Adipocyte (in vitro differentiated cells): ENCODE results near the gene C22orf39.

Experiments
- DNase-seq: peaks from one replicate; pipeline ENCODE4 v3.0.0-alpha.2; 2015; ENCODE audit warnings: low read depth
- H3K27me3 ChIP-seq: replicated peaks from 2 replicates; pipeline ENCODE4 v1.7.0; 2013; ENCODE audit warnings: mild to moderate bottlenecking, low read length, moderate library complexity; ENCODE audit not compliant: control insufficient read depth, insufficient read depth
- H3K36me3 ChIP-seq: 2 replicates; pipeline ENCODE4 v1.7.0; 2013; ENCODE audit warnings: low read length, mild to moderate bottlenecking, moderate library complexity; ENCODE audit not compliant: control insufficient read depth, insufficient read depth, severe bottlenecking
- H3K4me1 ChIP-seq: 2 replicates; pipeline ENCODE4 v1.7.0; 2013; ENCODE audit warnings: mild to moderate bottlenecking, low read length, moderate library complexity; ENCODE audit not compliant: control insufficient read depth, insufficient read depth
- H3K4me3 ChIP-seq: 2 replicates; pipeline ENCODE4 v1.7.0; 2013; ENCODE audit warnings: mild to moderate bottlenecking, low read length, moderate library complexity
- H3K9ac ChIP-seq: 2 replicates; pipeline ENCODE4 v1.7.0; 2013; ENCODE audit warnings: mild to moderate bottlenecking, low read length, moderate library complexity
- H3K9me3 ChIP-seq: 2 replicates; pipeline ENCODE4 v1.7.0; 2013; ENCODE audit warnings: mild to moderate bottlenecking, low read length, moderate library complexity; ENCODE audit not compliant: control insufficient read depth

Gene C22orf39

GRCh38 chr22:19483481-19484244 lies 36.2 kb upstream of the C22orf39 start:
- H3K4me1 ChIP-seq = peaks cover 10% of the 10 kb centered on the region
- H3K4me3 ChIP-seq = no peak overlapping the region
- H3K9me3 ChIP-seq = no peaks in the 10 kb centered on the region
- no peak for DNase-seq
- no peaks in the 10 kb centered on the region for H3K27me3 ChIP-seq
- no peaks in the 10 kb centered on the region for H3K36me3 ChIP-seq
- no peak overlapping the region for H3K9ac ChIP-seq

- H3K9me3 ChIP-seq = no peaks in the 10 kb centered on the region
- DNase-seq = no peak
- H3K27me3 ChIP-seq = no peaks in the 10 kb centered on the region
- peaks cover 20% of the 10 kb centered on the region for H3K4me1 ChIP-seq
- H3K9ac ChIP-seq = no peak overlapping the region
- no peak overlapping the region for H3K4me3 ChIP-seq
- no peaks in the 10 kb centered on the region for H3K36me3 ChIP-seq
Measured at GRCh38 chr22:19482297-19482696, 34.8 kb upstream of the C22orf39 start.

DNA sequence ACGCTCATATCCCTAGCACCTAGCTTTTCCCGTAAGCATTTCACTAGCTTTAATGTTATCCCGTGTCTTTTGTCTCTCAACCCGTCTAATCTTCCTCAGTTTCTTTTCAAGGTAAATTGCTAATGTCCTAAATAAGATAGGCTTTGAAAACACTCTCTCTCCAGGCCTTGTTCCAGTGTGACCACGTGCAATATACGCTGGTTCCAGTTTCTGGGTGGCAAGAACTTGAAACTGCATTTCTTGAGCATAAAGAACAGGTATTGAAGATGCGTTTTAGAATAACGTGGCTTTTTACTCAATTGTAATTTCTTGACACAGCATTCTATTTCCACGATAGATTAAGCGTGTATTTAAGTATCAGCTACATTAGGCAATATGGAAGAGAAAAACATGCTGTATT lies 33.3 kb upstream of the C22orf39 start:
- Histone ChIP-seq H3K27me3 (no peaks in the 10 kb centered on the region), H3K9ac (no peak overlapping the region), H3K4me1 (peaks cover 29% of the 10 kb centered on the region), H3K36me3 (peaks cover 3% of the 10 kb centered on the region), H3K9me3 (no peaks in the 10 kb centered on the region), H3K4me3 (no peak overlapping the region)
- DNase-seq = no peak

DNA sequence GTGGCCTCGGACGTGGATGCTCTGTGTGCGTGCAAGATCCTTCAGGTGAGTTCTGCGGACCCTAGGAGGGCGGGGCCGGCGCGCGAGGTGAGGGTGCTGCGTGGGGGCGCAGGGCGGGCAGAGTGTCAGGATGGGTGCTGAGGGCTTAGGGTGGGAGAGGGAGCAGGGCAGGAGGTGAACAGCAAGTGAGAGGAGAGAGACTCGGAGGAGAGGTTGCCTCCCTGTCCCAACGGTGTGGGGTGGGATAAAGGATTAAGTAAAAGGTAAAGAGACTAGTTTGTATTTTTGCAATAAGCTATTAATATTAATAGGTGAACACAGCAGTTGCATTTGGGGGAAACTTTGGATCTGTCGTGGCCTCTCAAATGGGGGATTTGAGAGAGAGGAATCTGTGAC lies 32.7 kb upstream of the C22orf39 start:
- Histone ChIP-seq H3K9ac (peak overlapping the region; percentile 96), H3K4me1 (peaks cover 36% of the 10 kb centered on the region), H3K9me3 (no peaks in the 10 kb centered on the region), H3K4me3 (peak overlapping the region; percentile 99), H3K27me3 (no peaks in the 10 kb centered on the region), H3K36me3 (peaks cover 3% of the 10 kb centered on the region)
- DNase-seq = no peak

DNA sequence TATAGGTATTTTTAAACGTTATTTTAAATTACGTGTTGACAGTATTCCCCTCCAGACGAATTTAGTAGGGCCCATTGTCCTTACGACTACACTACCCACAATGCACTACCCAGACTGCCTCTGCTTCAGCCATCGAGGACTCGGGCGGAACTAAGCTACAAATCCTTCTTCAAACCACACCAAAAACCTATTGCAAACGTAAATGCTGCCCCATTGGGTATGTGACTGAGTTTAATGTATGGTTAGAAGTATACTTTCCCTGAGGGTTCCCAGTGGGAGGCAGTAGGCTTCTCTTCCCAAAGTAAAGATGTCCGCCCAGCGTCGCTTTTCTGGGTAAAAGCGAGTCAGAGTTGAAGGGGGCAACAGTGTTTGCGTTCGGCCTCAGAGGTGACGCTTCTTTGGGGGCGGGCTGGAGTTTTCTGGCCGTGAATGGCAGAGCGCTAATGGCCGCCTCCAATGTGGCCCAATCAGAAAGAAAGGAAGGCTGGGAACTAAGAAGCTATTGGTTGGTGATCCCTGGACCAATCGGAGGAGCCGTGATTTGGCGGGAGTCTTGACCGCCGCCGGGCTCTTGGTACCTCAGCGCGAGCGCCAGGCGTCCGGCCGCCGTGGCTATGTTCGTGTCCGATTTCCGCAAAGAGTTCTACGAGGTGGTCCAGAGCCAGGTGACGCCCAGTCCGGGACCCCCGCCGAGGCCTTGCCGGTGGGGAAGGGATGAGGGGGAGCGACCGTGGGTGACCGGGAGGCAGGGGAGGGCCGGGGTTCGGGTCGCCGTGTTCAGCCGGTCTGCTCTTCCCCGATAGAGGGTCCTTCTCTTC lies 32.1 kb upstream of the C22orf39 start, which contains the start of gene CDC45:
Gene CDC45 (plus strand): TSS at position 566 of the 818 bp plus-strand sequence. CDS start 49 bp downstream, at position 615.
- Histone ChIP-seq H3K4me3 (peak within 1 kb of the TSS; percentile 99), H3K27me3 (no peaks in the 10 kb centered on the region), H3K4me1 (peaks cover 37% of the 10 kb centered on the region), H3K9me3 (no peaks in the 10 kb centered on the region), H3K9ac (peak within 1 kb of the TSS; percentile 96), H3K36me3 (peaks cover 9% of the 10 kb centered on the region)
- peak; percentile 99 for DNase-seq

- peak; percentile 93 for DNase-seq
- Histone ChIP-seq H3K9ac (peak within 1 kb of the TSS; percentile 96), H3K4me1 (peaks cover 37% of the 10 kb centered on the region), H3K9me3 (no peaks in the 10 kb centered on the region), H3K36me3 (peaks cover 13% of the 10 kb centered on the region), H3K4me3 (peak within 1 kb of the TSS; percentile 99), H3K27me3 (no peaks in the 10 kb centered on the region)
Measured at GRCh38 chr22:19478901-19479354, 31.4 kb upstream of the C22orf39 start, which contains the start of gene UFD1. TSS of gene UFD1 (minus strand) at chr22:19479193. CDS start at chr22:19479085, 108 bp downstream.

DNA sequence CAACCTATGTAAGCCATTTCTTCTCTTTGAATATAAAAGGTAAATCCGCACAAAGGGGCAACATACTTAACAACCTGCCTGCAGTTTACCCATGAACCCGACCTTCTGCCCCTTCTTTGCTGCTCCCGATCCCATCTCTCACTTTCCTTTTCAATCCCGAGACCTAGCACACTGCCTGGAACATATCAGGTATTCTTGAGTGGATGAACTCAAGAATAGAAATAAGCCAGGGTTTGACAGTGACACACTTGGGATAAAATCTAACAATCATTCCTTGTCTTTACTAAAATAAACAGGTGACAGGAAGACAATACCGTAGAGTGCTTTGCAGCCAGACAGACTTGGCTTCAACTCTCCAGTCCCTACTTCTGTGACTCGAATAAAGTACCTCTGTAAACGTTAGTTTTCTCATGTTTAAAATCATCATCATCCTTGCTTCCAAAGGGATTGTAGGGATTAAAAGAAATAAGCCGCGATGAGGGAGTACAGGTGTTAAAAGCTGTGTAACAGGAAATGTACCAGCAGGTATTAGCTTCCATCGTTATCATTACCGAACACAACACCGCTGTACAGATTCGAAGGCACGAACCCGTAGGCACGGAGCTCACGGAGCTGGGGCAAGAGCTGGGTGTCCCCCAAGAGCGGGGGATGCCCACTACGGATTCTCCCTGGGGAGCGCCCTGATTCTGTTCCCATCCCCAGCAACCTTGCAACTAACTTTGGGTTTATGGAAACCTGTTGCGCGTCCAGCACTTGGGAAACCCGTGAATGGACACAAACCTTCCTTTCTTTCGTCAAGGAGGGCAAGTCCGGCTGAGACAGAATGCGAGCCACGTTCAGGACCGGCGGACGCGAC lies 30.8 kb upstream of the C22orf39 start:
- H3K4me1 ChIP-seq = peaks cover 33% of the 10 kb centered on the region
- H3K27me3 ChIP-seq = no peaks in the 10 kb centered on the region
- peak overlapping the region; percentile 99 for H3K4me3 ChIP-seq
- peak; percentile 54 for DNase-seq
- no peaks in the 10 kb centered on the region for H3K9me3 ChIP-seq
- H3K9ac ChIP-seq = peak overlapping the region; percentile 96
- peaks cover 20% of the 10 kb centered on the region for H3K36me3 ChIP-seq

DNA sequence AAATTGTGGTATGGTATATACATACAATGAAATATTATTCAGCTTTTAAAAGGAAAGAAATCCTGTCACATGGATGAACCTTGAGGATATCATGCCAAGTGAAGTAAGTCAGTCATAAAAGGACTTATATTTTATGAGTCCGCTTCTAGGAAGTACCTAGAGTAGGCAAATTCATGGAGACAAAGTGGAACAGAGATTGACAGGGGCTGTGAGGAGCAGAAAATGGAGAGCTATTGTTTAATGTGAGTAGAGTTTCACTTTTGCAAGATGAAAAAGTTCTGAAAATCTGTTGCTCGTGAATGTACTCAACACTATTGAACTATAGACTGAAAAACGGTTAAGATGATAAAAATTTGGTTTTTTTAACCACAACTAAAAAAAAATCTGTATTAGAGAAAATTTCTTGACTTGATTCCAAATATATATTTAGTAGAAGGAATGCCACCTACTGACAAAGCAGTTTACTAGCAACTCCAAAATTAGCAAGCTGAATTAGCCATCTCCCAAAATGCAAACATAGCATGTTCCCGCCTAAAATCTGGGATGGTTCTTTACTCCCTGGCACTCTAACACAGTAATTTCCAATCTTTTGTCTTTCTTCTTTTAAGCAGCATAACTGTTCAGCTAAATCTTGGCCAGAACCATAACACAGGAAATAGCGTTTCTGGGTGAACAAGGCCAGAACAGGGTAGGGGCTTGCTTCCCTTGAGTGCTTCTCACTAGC lies 30.0 kb upstream of the C22orf39 start:
- Histone ChIP-seq H3K9ac (peak overlapping the region; percentile 96), H3K36me3 (peaks cover 27% of the 10 kb centered on the region)

DNA sequence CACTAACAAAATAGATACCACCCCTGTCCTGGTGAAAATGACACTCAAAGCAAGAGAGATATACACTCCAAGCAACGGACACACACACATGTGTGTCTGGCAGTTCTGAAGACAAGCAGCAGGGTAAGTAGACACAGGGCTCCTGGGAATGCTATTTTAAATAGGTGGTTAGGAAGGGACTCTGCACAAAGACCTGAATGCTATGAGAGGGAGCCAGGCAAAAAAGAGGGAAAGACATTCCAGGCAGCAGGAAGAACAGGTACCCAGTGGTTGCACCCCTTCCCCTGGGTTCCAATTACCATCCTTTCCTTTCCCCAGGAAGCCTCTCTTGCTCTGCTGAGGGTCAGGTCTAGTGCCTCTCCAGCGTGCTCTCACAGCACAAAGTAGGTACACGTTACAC lies 28.5 kb upstream of the C22orf39 start:
- peaks cover 33% of the 10 kb centered on the region for H3K4me1 ChIP-seq
- peak overlapping the region; percentile 12 for H3K9ac ChIP-seq
- H3K27me3 ChIP-seq = no peaks in the 10 kb centered on the region
- H3K36me3 ChIP-seq = peaks cover 42% of the 10 kb centered on the region
- H3K9me3 ChIP-seq = no peaks in the 10 kb centered on the region
- DNase-seq = no peak
- H3K4me3 ChIP-seq = no peak overlapping the region

More for the DNA sequence above, 30.0 kb upstream of the C22orf39 start:
- peaks cover 33% of the 10 kb centered on the region for H3K4me1 ChIP-seq
- H3K4me3 ChIP-seq = peak overlapping the region; percentile 99
- peak; percentile 54 for DNase-seq
- no peaks in the 10 kb centered on the region for H3K27me3 ChIP-seq
- no peaks in the 10 kb centered on the region for H3K9me3 ChIP-seq

- Histone ChIP-seq H3K9me3 (no peaks in the 10 kb centered on the region), H3K36me3 (peaks cover 66% of the 10 kb centered on the region), H3K4me3 (no peak overlapping the region), H3K9ac (no peak overlapping the region), H3K27me3 (no peaks in the 10 kb centered on the region), H3K4me1 (peaks cover 27% of the 10 kb centered on the region)
- no peak for DNase-seq
Measured at GRCh38 chr22:19473578-19473977, 26.1 kb upstream of the C22orf39 start.
